Dedifferentiated amniotic fluid mesenchymal stem cell (primary cell): ENCODE results near the gene ATRAID.
A peak's percentile ranks its signal among the peaks of the same experiment; 100 is the strongest.

Experiments
- DNase-seq: peaks from one replicate; pipeline ENCODE4 v3.0.0-alpha.2; 2016; ENCODE audit errors: extremely low spot score

ATRAID gene

GRCh38 chr2:27250652-27251379 is 39.0 kb downstream of the ATRAID start:
- DNase-seq, result no peak

- DNase-seq, result no peak
Measured at GRCh38 chr2:27251766-27252165, 39.9 kb downstream of the ATRAID start.

- DNase-seq, result no peak
Measured at GRCh38 chr2:27255187-27255586, 43.3 kb downstream of the ATRAID start.

DNA sequence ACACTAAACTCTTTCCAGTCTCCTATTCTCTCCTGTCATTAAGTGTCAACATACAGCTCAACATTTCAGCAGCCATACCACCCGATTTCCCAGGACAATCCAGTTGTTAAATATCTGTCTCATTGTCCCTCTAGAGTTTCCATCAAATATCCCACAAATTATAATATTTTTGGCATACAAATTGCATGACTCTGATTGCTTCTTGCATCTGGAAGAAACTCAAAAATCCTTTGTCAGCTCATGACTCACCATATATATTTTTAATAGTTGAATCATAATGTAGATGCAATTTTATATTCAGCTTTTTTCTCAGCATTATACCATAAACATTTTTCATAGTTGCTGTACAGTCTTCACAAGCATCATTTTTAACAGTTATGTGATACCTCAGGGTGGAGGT is 43.8 kb downstream of the ATRAID start:
- peak; percentile 80 for DNase-seq

DNA sequence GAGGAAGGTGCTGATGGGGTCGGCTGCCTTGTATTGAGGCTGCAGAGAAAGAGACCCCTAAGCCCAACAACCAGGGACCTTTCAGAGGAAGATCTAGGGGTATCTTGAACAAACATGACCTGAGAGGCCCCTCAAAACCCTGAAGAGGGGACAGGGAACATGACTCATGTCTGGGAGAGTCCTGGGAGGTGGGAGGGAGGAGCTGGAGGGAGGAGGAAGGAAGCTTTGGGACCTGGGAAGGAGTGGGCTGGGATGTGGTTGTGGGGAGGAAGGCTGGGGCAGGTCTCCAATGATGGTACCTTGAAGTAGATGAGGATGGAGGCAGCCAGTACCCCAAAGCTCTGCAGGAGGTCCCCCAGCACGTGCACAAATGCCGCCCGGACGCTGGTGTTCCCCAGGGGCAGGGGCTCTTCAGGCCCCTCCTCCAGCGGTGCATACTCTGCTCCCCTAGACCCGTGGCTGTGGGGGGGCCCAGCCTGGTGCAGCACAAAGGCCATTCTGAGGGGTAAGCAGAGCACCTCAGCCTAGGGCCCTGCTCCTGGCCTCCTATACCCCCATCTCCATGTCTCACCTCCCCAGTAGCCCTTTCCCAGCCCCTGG is 45.1 kb downstream of the ATRAID start:
- DNase-seq, result no peak

- no peak for DNase-seq
Measured at GRCh38 chr2:27258051-27258450, 46.2 kb downstream of the ATRAID start.

DNA sequence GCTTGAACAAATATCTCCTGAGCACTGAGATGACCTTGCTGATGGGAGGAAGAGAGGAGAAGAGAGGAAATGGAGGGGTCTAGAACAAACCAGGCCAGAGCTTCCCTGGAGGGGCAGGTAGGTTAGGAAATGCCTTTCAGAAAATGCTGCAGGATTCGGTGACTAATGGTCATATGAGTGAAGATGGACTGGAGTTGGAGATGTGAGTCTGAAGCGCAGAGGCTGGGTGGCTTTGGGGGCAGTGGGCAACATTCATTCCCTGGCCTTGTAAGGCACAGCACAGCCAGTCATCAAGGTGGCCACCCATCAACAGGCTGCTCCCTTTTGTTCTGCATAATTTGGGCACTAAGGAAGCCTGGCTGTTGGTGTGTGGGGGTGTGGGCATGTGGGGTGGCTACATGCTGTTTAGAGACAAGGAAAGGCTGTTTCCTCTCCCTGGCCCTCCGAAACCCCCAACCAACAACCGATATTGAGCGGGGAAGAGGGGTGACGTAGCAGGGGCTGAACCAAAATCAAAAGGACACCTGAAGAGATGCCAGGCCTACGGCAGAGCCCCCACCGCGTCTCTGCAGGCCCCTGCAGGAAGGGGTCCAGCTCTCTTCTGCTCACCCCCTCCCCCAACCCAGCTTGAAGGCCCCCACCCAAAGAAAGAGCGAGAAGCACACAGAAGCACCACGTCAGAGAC is 49.5 kb downstream of the ATRAID start:
- DNase-seq, result no peak

GRCh38 chr2:27261926-27262298 is 50.1 kb downstream of the ATRAID start:
- no peak for DNase-seq

DNA sequence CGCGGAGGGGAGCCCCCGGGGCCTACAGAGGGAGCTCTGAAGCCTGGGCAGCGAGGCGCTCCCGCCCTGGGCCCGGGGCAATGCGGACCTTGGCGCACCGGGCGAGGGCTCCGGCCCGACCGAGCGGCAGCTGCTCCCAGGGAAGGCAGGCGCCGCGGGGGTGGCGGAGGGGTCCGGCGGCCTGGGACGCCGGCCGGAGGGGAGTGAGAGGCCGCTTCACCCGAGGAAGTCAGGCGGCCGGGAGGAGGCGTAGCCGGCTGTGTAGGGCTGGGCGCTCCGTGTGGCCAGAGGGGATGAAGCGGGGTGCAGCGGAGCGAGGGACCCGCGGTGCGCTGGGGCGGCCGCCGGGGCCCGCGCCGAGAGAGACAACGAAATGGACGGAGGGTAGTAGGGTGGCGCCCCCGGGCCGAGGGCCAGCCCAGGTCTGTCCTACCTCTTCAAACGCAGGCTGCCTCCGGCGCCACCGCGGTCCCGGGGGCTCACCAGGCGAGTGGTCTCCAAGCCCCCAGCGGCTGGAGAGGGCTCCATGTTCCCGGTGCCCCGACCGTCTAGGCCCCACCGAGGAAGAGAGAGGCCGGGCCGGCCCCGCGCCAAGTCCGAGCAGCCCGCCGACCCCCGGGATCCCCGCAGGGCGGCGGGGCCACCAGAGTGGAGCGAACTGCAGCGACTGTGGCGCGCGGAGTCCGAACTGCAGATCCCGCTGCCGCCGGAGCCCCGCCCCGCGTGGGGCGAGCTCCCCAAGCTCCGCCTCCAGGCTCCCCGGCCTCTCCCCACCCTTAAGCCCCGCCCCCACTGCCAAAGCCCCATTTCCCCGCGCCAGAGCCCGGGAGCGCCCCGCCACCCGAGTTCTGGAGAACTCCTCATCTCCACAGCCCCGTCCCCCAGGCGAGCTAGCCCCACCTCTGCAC is 50.8 kb downstream of the ATRAID start, which contains the start of gene SLC30A3:
SLC30A3 (minus strand) TSS at position 669 of the 908 bp plus-strand sequence; CDS start at position 528, 141 bp downstream.
- no peak for DNase-seq

- no peak for DNase-seq
Measured at GRCh38 chr2:27263287-27264252, 51.7 kb downstream of the ATRAID start.

- no peak for DNase-seq
Measured at GRCh38 chr2:27264253-27264752, 52.5 kb downstream of the ATRAID start.

GRCh38 chr2:27264753-27265535 is 53.1 kb downstream of the ATRAID start:
- DNase-seq, result no peak

GRCh38 chr2:27265536-27265870 is 53.7 kb downstream of the ATRAID start:
- no peak for DNase-seq
